H9 (cell line): ENCODE data around the gene APOBEC2. TPM values are rescaled to one million over a fixed set of nuclear protein-coding genes. Genes with fewer than 3 reads are reported as not detected.

Source experiments
- DNase-seq: peaks from one replicate; pipeline ENCODE4 v3.0.0-alpha.2; 2017
- H2AFZ ChIP-seq: one replicate; pipeline ENCODE4 v1.6.1; 2013; ENCODE audit warnings: mild to moderate bottlenecking, low read length, control low read depth, moderate library complexity
- H2AK5ac ChIP-seq: 2 replicates; pipeline ENCODE4 v1.6.1; 2013; ENCODE audit warnings: low read length, control low read depth, mixed read lengths; ENCODE audit not compliant: insufficient read length
- H2BK120ac ChIP-seq: one replicate; pipeline ENCODE4 v1.6.1; 2013; ENCODE audit warnings: low read depth, mild to moderate bottlenecking, low read length, control low read depth, inconsistent platforms; ENCODE audit not compliant: poor library complexity, severe bottlenecking
- H2BK12ac ChIP-seq: 2 replicates; pipeline ENCODE4 v1.6.1; 2013; ENCODE audit warnings: low read length, control low read depth, mixed read lengths, low read depth; ENCODE audit not compliant: insufficient read length
- H2BK15ac ChIP-seq: 2 replicates; pipeline ENCODE4 v1.6.1; 2013; ENCODE audit warnings: low read depth, low read length, control low read depth
- H2BK20ac ChIP-seq: one replicate; pipeline ENCODE4 v1.6.1; 2013; ENCODE audit warnings: low read depth, mild to moderate bottlenecking, low read length, control low read depth, inconsistent platforms; ENCODE audit not compliant: poor library complexity, severe bottlenecking
- H2BK5ac ChIP-seq: 2 replicates; pipeline ENCODE4 v1.6.1; 2013; ENCODE audit warnings: low read length, control low read depth, mixed read lengths; ENCODE audit not compliant: insufficient read length
- H3K14ac ChIP-seq: 2 replicates; pipeline ENCODE4 v1.6.1; 2013; ENCODE audit warnings: low read length, control low read depth; ENCODE audit not compliant: insufficient read depth
- H3K18ac ChIP-seq: 2 replicates; pipeline ENCODE4 v1.6.1; 2013; ENCODE audit warnings: low read depth, mild to moderate bottlenecking, mixed read lengths, low read length, control low read depth; ENCODE audit not compliant: insufficient read length
- H3K23ac ChIP-seq: 2 replicates; pipeline ENCODE4 v1.6.1; 2013; ENCODE audit warnings: low read length, control low read depth, mixed read lengths, low read depth; ENCODE audit not compliant: insufficient read length
- H3K23me2 ChIP-seq: 2 replicates; pipeline ENCODE4 v1.6.1; 2013; ENCODE audit warnings: low read depth, mild to moderate bottlenecking, mixed read lengths, low read length, control low read depth; ENCODE audit not compliant: insufficient read length, poor library complexity, severe bottlenecking
- H3K27ac ChIP-seq: 2 replicates; pipeline ENCODE4 v1.5.1; 2013; ENCODE audit warnings: low read length, control low read depth, mixed read lengths, low read depth; ENCODE audit not compliant: insufficient read length
- H3K27me3 ChIP-seq: 2 replicates; pipeline ENCODE4 v1.6.1; 2013; ENCODE audit warnings: low read length, control low read depth, inconsistent platforms; ENCODE audit not compliant: insufficient read depth
- H3K4ac ChIP-seq: 2 replicates; pipeline ENCODE4 v1.6.1; 2013; ENCODE audit warnings: low read depth, mild to moderate bottlenecking, control low read depth, inconsistent platforms, low read length, moderate library complexity
- H3K4me1 ChIP-seq: 2 replicates; pipeline ENCODE4 v1.6.1; 2013; ENCODE audit warnings: low read length, control low read depth, inconsistent platforms; ENCODE audit not compliant: insufficient read depth
- H3K4me2 ChIP-seq: 2 replicates; pipeline ENCODE4 v1.6.1; 2013; ENCODE audit warnings: low read length, control low read depth, mixed read lengths; ENCODE audit not compliant: insufficient read length, insufficient read depth
- H3K56ac ChIP-seq: 2 replicates; pipeline ENCODE4 v1.6.1; 2013; ENCODE audit warnings: low read depth, mild to moderate bottlenecking, mixed read lengths, low read length, control low read depth; ENCODE audit not compliant: insufficient read length
- H3K79me1 ChIP-seq: 2 replicates; pipeline ENCODE4 v1.6.1; 2013; ENCODE audit warnings: low read depth, mild to moderate bottlenecking, moderate library complexity, low read length, control low read depth, inconsistent platforms; ENCODE audit not compliant: insufficient read depth, poor library complexity, severe bottlenecking
- H3K79me2 ChIP-seq: 2 replicates; pipeline ENCODE4 v1.6.1; 2013; ENCODE audit warnings: low read length, control low read depth, inconsistent platforms; ENCODE audit not compliant: insufficient read depth
- H3K9ac ChIP-seq: 2 replicates; pipeline ENCODE4 v1.6.1; 2013; ENCODE audit warnings: low read length, control low read depth, mixed read lengths; ENCODE audit not compliant: insufficient read length; ENCODE audit errors: extremely low read depth
- H3K9me3 ChIP-seq: one replicate; pipeline ENCODE4 v1.6.1; 2013; ENCODE audit warnings: low read depth, low read length, inconsistent platforms; ENCODE audit not compliant: control insufficient read depth
- H3T11ph ChIP-seq: one replicate; pipeline ENCODE4 v1.6.1; 2013; ENCODE audit warnings: mild to moderate bottlenecking, low read length, control low read depth, inconsistent platforms
- H4K20me1 ChIP-seq: one replicate; pipeline ENCODE4 v1.6.1; 2013; ENCODE audit not compliant: control insufficient read depth, insufficient read length, insufficient read depth
- H4K5ac ChIP-seq: 2 replicates; pipeline ENCODE4 v1.6.1; 2013; ENCODE audit warnings: low read depth, mild to moderate bottlenecking, mixed read lengths, low read length, control low read depth; ENCODE audit not compliant: insufficient read length
- H4K8ac ChIP-seq: replicated peaks from 2 replicates; pipeline ENCODE4 v1.6.1; 2013; ENCODE audit warnings: low read length, control low read depth, mixed read lengths, low read depth; ENCODE audit not compliant: insufficient read length
- H4K91ac ChIP-seq: 2 replicates; pipeline ENCODE4 v1.6.1; 2013; ENCODE audit warnings: low read depth, mild to moderate bottlenecking, moderate library complexity, mixed read lengths, low read length, control low read depth; ENCODE audit not compliant: insufficient read length
- H3K27ac Mint-ChIP-seq, 3 experiments: 2 replicates in 2 of 3; 3 replicates in 1 of 3; pipeline ENCODE4 v1.8.0; 2020 to 2021; ENCODE audit warnings: mixed read lengths in 3 of 3, mild to moderate bottlenecking in 1 of 3, moderate library complexity in 1 of 3
- H3K27me3 Mint-ChIP-seq: 2 replicates; pipeline ENCODE4 v1.8.0; 2021; ENCODE audit warnings: low read depth, mild to moderate bottlenecking, moderate library complexity, mixed read lengths
- H3K36me3 Mint-ChIP-seq, 3 experiments: 2 replicates in 2 of 3; 3 replicates in 1 of 3; pipeline ENCODE4 v1.8.0; 2020 to 2021; ENCODE audit warnings: low read depth in 3 of 3, mixed read lengths in 3 of 3; ENCODE audit not compliant: insufficient read depth in 1 of 3
- H3K4me1 Mint-ChIP-seq, 2 experiments: 2 replicates each; pipeline ENCODE4 v1.8.0; 2020; ENCODE audit warnings: mixed read lengths in 2 of 2
- H3K4me3 Mint-ChIP-seq, 2 experiments: 2 replicates in 1 of 2; 3 replicates in 1 of 2; pipeline ENCODE4 v1.8.0; 2020 to 2021; ENCODE audit warnings: mild to moderate bottlenecking in 2 of 2, mixed read lengths in 2 of 2, moderate library complexity in 1 of 2
- H3K9me3 Mint-ChIP-seq, 2 experiments: 2 replicates in 1 of 2; 3 replicates in 1 of 2; pipeline ENCODE4 v1.8.0; 2020; ENCODE audit warnings: mild to moderate bottlenecking in 2 of 2, mixed read lengths in 2 of 2, moderate library complexity in 1 of 2
- CTCF ChIP-seq: fragments of 200-600 bp; sonication (generic); conservative IDR thresholded peaks from 3 replicates; pipeline ENCODE4 v1.8.0; 2021; ENCODE audit warnings: antibody characterized with exemption, mild to moderate bottlenecking
- WGBS: extraction: QIAGEN DNeasy Blood & Tissue Kit; methylation state at CpG from one replicate; pipeline ENCODE4 v1.1.7; 2013; ENCODE audit warnings: missing lambda C conversion rate, low lambda C conversion rate, mixed read lengths; ENCODE audit not compliant: insufficient read length; ENCODE audit errors: extremely low coverage; 5-methylcytosine and 5-hydroxymethylcytosine counted together
- total RNA-seq: library from RNA; stranded (reverse); gene quantifications from 2 replicates; pipeline ENCODE4 v1.2.1, GENCODE V29; 2021

Gene APOBEC2
- total RNA-seq, 1 experiment from 2014 or later: not detected

DNA sequence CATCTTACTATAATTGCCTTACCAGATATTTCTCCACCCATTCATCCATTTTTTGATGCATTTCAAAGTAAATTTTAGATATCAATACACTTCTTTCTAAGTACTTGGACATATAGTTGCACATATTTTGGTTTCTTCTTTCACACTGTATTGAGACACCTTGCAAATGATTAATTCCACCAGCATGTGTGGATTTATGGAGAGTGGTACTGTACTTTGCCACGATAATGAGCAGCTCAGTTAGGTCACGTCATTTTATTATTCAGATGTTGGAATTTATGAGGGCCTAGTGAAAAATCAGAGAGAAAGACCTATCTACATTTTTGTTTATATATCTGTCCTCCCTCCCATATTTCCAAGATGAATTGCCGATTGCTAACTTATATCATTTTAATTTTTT lies 25.1 kb downstream of the APOBEC2 start:
- peaks cover 25 to 27% of the 10 kb centered on the region in 2 experiments for H3K4me1 Mint-ChIP-seq

More for the DNA sequence above, 25.1 kb downstream of the APOBEC2 start:
- Histone ChIP-seq H3K79me2 (peaks cover 42% of the 10 kb centered on the region), H3K9ac (no peak overlapping the region), H3K79me1 (peaks cover 7% of the 10 kb centered on the region), H4K91ac (no peak overlapping the region), H2BK20ac (no peak overlapping the region), H3K27me3 (no peaks in the 10 kb centered on the region), H3K9me3 (no peaks in the 10 kb centered on the region), H2AK5ac (no peak overlapping the region), H2BK12ac (no peak overlapping the region), H3K27ac (no peak overlapping the region), H2BK15ac (no peak overlapping the region), H3K4me2 (no peak overlapping the region), H4K8ac (no peak overlapping the region), H2BK120ac (no peak overlapping the region), H3K14ac (no peak overlapping the region), H4K5ac (no peak overlapping the region), H3T11ph (no peak overlapping the region), H3K56ac (no peak overlapping the region), H3K4me1 (no peaks in the 10 kb centered on the region), H3K23ac (no peak overlapping the region), H3K18ac (no peak overlapping the region), H4K20me1 (peaks cover 2% of the 10 kb centered on the region), H3K23me2 (peaks cover 9% of the 10 kb centered on the region), H3K4ac (no peak overlapping the region), H2AFZ (no peak overlapping the region), H2BK5ac (no peak overlapping the region)
- Mint-ChIP-seq H3K27me3 (no peaks in the 10 kb centered on the region), H3K27ac (no peak overlapping the region), H3K36me3 (peaks cover 18 to 55% (median 47%) of the 10 kb centered on the region in 3 experiments; a peak in 6 of 7 replicates), H3K4me3 (no peak overlapping the region), H3K9me3 (no peaks in the 10 kb centered on the region; a peak in 1 of 5 replicates)
- WGBS: no CpG with 5 or more reads among the region's 3 CpGs
- TF ChIP-seq CTCF: no peak
- DNase-seq: no peak
